GM15510 (cell line): Measurements from ENCODE around the gene DKK3.

Experiments
- POLR2A ChIP-seq: IDR thresholded peaks from 3 replicates; pipeline ENCODE4 v1.6.1; 2011; ENCODE audit warnings: borderline replicate concordance; ENCODE audit not compliant: insufficient read length; ENCODE audit errors: extremely low read depth

DKK3 gene

GRCh38 chr11:11958403-11959231, 49.8 kb downstream of the DKK3 start:
- no peak for TF ChIP-seq POLR2A

DNA sequence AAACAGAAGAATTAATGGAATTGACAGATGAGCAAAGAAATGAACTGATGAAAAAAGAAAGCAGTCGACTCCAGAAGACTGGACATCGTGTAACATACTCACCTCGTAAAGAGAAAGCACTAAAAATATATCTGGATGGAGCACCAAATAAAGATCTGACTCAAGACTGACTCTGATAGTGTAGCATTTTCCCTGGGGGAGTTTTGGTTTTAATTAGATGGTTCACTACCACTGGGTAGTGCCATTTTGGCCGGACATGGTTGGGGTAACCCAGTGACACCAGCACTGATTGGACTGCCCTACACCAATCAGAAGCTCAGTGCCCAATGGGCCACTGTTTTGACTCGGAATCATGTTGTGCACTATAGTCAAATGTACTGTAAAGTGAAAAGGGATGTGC, 52.4 kb downstream of the DKK3 start:
- TF ChIP-seq POLR2A = no peak

DNA sequence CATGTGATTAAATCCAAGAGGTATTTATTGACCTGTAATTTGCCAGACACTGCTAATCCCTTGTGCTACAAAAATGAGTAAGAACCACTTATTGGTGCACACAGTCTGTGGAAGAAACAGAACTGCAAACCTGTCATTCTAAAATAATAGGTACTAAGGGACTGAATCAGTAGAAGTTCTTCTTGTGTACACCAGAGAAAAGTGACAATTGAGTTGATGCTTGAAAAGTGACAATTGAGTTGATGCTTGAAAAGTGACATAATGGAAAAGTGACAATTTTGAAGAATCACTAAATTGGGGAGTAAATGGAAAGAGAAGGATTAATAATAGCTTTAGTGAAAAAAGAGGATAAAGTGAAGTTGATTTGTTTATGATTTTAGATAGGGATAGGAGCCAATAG, 56.4 kb downstream of the DKK3 start:
- no peak for TF ChIP-seq POLR2A

DNA sequence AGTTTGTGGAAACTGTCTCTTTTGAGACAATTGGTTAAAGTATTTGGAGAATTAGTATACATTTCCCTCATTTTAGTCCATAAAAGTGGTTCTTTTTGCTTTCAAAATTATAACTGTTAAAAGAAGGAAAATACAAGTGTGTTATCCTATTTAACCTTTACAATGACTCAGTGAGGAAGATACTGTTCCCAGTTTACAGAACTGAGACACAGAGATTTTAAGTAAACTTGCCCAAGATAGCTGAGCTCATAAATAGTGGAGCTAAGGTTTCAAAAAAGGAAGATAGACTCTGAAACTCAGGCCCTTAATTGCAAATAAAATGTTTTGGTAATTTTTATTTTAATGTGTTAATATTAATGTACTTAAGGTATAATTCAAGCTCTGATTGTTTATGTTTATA, 58.9 kb downstream of the DKK3 start:
- no peak for TF ChIP-seq POLR2A

- TF ChIP-seq POLR2A = no peak
These were observed 60.0 kb downstream of the DKK3 start for GRCh38 chr11:11948242-11948947.

DNA sequence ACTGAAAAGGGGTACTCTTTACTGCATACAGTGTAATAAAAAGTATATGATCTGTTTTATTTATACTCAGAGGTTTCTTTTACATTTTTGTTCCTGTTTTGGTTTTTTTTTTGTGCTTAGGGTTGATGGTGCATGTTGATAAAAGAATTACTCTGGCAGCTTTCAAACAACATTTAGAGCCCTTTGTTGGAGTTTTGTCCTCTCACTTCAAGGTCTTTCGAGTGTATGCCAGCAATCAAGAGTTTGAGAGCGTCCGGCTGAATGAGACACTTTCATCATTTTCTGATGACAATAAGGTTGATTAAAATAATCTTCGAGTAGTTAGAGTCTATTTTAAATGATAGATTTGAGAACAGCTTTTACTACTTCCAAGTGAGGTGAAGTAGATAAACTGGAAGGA, 60.6 kb downstream of the DKK3 start:
- no peak for TF ChIP-seq POLR2A

DNA sequence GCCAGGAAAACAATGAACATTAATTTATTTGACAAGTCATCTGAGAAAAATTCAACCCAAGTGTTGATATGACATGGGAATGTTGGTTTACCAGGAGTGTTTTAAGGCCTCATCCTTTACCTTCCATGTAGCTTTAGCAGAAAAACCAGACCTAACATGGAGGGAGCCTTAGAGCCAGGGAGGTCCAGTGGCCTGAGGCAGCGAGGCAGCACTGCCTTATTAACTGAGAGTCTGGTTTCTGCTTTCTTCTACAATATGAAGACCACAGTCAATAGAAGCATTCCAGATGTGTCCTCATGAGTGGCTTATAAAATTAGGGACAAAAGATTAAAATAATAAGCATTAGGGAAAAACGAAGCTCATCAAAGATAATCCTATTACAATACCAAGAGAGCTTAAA, 61.5 kb downstream of the DKK3 start:
- TF ChIP-seq POLR2A = no peak

GRCh38 chr11:11946180-11946579, 62.2 kb downstream of the DKK3 start:
- no peak for TF ChIP-seq POLR2A

GRCh38 chr11:11944444-11944843, 64.0 kb downstream of the DKK3 start:
- TF ChIP-seq POLR2A = no peak

- no peak for TF ChIP-seq POLR2A
These were observed 65.8 kb downstream of the DKK3 start for GRCh38 chr11:11942668-11943067.

DNA sequence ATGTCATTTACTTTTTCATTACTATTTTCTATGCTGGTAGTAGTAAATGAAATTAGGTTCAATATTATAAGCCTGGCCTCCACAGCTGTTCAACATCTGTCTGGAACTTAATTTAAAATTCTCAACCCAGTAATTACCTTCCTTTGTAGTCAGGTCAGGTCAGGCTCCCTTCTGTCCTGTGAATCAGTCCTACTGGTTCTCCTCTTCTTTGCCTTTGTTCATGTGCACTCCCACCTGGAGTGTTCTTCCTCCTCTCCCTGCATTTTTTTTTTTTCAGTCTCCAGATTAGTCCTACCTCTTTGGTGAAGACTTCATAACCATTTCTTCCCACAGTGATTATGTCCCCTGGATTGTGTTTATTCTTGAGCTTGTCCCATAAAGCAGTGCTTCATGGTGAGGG, 67.9 kb downstream of the DKK3 start:
- no peak for TF ChIP-seq POLR2A

DNA sequence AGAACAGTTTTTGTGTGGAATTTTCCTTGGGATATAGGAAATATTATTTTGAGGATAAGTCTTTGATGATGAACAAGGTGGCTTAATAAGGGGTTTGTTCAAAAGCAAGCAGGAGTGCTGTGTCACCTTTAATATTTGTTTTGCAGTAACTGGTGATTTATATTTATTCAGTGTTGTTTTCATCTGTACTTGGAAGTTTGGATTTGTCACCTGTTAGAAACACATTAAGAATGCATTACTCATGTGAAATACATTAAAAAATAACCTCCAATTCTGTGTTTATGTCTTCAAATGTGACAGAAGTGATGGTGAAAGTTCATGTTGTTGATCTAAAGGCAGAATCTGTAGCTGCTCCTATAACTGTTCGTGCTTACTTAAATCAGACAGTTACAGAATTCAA, 70.5 kb downstream of the DKK3 start:
- TF ChIP-seq POLR2A = no peak

DNA sequence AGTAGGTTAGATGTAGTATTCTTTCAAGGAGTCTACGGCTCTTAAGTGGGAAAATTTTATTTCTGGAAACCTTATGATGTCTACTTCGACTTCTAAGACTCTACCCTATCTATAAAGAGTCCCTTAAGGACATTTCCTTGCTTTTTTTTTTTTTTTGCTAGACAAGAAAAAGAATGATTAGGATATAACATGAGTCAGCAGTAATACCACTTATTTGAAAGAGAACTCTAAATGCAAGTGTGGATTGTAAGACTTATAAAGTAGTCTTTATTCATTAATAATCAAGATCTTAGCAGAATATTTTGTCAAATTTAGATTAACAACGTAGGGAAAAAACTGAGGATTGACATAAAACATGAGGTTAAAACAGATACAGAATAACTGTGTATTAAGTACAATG, 71.0 kb downstream of the DKK3 start:
- no peak for TF ChIP-seq POLR2A

DNA sequence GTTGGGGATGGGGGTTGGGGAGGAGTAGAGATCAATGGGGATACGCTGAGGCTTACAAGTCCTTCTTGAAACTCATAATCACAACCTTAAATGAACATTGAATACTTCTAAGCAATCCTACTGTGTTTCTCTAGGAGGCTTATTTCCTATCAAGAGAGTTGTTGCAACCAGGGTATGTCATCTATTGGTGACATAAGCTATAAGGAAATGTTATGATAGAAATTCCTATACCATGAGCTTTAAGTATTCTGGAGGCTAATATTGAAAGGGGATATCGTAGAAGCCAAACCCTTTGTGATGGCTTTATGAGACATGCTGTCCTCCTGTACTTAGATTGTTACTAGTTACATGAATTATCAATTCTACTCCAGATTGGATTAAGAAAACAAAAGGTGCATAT, 72.9 kb downstream of the DKK3 start:
- TF ChIP-seq POLR2A = no peak

DNA sequence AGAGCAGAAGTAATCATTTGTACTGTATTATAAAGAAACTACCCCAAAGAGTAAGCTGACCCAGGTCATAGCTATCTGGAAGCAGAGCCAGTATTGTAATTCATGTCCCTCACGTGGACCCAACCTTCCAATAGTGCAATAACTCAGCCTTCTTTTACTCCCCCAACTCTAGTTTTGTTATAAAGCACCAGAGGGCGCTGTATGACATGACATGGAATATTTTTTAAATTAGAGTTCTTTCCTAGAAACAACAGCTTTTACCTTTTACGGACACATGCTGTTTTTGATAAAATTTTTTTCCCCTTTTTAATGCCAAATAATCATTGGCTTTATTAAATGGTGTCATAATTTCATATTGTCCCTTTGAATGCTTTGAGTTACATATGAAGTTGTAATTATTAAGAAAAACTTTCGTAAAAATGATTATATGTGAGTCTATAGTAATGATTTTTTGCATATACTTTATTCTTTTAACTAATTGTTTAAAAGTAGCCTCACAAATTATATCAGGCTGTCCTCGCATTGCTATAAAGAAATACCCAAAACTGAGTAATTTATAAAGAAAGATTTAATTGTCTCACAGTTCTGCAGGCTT, 76.9 kb downstream of the DKK3 start:
- TF ChIP-seq POLR2A = no peak

DNA sequence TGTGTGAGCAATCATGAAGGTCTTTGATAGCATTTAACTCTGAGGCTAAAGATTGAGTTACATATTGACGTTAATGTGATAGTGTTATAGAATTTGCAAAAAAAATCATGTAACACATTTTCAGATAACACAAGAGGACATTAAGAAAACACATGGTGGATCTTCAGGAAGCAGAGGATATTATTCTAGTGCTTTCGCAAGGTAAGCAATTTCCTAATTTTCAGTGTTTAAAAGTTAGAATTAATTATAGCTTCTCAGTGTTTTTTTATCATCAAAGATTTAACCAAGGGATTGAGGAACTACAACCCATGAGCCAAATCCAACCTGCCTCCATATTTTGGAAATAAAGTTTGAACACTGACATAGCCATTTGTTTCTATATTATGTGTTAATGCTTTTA, 78.5 kb downstream of the DKK3 start:
- TF ChIP-seq POLR2A = no peak
